GM21526 (cell line): ENCODE measurements around the gene DNAJC4.

Source experiments
- ATAC-seq: cut with Tn5 transposase; IDR thresholded peaks from one replicate; pipeline ENCODE4 v1.9.1; 2021; ENCODE audit warnings: moderate library complexity; ENCODE audit not compliant: unreplicated experiment, low FRiP score

DNAJC4 gene

GRCh38 chr11:64227405-64227956 is 2.9 kb upstream of the DNAJC4 start:
- ATAC-seq, result no peak

GRCh38 chr11:64229090-64229743 is 1.1 kb upstream of the DNAJC4 start:
- ATAC-seq, result no peak

GRCh38 chr11:64229744-64230170 is 591 bp upstream of the DNAJC4 start:
- ATAC-seq, result no peak

DNA sequence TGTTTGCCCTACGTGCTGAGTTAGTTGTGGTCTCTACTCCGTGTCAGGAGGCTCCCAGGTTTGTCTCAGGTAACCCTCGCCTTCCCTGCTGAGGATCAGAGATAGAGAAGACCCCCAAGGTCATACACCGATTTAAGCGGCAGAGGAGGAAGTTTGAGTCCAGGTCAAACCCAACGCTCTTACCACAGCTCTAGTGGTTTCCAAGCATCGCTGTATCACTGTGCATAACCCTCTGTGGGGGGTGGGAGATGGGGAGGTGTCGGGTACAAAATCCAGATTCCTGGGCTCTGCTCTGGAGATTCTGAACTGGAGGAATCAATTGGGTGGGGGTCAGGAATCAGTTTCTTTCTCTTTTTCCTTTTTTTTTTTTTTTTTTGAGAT is 627 bp downstream of the DNAJC4 start:
- ATAC-seq, result no peak

- no peak for ATAC-seq
Observed at GRCh38 chr11:64231546-64231945, 1.2 kb downstream of the DNAJC4 start.

DNA sequence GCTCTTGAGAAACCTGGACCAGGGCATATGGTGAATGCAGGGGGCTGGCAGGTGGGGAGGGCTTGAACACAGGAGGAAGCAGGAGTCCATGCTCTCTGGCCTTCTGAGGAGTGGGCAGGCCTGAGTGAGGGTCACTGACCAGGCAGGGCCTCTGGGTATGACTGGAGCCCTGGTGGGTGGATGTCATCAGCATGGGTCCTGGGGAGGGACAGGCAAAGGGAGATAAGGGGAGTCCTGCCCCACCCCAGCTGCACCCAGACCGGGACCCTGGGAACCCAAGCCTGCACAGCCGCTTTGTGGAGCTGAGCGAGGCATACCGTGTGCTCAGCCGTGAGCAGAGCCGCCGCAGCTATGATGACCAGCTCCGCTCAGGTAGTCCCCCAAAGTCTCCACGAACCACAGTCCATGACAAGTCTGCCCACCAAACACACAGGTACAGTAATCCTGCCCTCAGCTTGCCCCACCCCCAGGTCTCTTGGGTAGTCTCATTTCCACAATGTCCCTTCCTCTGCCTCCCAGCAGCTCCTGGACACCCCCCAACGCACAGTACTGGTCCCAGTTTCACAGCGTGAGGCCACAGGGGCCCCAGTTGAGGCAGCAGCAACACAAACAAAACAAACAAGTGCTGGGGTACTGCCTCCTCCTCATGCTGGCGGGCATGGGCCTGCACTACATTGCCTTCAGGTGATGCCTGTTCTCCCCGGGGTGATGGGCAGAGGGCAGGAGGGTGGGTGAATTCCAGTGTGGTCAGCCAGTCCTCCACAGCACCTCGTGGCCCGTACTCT is 2.0 kb downstream of the DNAJC4 start:
- ATAC-seq, result no peak

DNA sequence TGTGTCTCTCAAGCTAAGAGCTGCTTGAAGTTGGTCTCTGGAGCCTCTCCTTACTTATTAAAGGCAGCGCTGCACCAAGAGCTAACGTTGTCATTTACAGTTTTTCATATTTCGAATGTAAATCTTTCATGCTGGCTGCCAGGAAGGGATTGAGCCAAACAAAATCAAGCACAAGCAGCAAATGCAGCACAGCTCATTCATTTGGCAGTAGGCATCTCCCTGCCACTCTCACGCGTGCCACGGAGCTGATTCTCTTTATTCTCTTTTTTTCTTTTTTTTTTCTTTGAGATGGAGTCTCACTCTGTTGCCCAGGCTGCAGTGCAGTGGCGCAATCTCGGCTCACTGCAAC is 2.6 kb downstream of the DNAJC4 start:
- no peak for ATAC-seq

DNA sequence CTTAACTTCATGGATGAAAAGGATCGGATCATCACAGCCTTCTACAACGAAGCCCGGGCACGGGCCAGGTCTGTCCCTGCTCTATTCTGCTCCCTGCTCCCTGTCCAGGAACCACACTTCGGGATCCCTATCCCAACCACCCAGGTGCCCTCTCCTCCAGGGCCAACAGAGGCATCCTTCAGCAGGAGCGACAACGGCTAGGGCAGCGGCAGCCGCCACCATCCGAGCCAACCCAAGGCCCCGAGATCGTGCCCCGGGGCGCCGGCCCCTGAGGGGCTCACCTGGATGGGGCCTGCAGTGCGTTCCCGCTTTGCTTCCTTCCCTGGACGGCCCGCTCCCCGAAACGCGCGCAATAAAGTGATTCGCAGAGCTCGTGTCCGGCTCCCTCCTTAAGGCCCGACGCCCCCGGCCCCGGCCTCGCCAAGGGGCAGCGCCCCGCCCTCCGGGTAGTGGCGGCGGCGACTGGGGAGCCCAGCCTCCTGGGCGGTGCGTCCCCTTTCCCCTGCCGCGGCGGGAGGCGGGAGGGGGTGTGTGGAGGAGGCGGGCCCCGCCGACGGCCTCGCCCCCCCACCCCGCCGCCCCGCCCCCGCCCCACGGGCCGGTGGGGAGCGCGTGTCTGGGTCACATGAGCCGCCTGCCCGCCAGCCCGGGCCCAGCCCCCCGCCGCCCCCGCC is 3.7 kb downstream of the DNAJC4 start, which contains the start of gene VEGFB:
Gene VEGFB, plus strand, starts transcription at position 672 of the 674 bp plus-strand sequence. CDS start 250 bp downstream, outside the sequence.
- ATAC-seq, result no peak

GRCh38 chr11:64234647-64235379 is 4.5 kb downstream of the DNAJC4 start:
- ATAC-seq, result no peak

DNA sequence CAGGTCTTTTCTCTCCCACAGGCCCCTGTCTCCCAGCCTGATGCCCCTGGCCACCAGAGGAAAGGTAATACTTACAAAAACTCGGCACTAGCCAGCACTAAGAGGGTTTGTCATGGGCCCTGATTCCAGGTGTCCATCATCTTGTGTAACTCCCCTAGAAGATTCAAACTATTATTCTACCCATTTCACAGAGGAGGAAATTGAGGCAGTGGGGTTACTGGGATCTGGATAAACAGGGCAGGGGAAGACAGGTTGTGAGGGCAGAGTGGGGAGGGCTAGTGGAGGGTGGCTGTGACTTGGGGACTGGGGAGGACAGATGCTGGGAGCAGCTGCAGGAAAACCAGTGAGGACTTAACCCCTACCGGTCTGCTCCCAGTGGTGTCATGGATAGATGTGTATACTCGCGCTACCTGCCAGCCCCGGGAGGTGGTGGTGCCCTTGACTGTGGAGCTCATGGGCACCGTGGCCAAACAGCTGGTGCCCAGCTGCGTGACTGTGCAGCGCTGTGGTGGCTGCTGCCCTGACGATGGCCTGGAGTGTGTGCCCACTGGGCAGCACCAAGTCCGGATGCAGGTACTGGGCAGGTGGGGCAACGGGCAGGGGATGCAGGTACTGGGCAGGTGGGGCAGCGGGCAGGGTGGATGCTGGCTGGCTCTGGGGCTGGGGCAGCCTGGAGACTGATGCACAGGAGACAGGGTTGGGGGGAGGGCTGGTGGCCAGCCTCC is 5.3 kb downstream of the DNAJC4 start:
- ATAC-seq, result no peak

DNA sequence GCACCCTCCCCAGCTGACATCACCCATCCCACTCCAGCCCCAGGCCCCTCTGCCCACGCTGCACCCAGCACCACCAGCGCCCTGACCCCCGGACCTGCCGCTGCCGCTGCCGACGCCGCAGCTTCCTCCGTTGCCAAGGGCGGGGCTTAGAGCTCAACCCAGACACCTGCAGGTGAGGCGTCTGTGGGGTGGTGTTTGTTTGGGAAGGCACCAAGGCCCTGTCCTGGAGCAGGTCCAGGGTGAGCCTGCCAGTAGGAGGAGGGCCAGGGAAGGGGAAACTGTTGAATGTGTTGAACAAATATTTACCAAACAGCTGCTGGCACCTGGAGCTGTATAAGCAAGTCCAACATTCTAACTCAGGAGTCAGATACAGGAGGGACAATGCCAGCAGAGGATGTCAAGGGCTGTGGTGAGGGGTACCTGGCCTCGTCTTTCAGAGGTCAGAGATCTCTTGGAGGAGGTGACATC is 7.2 kb downstream of the DNAJC4 start:
- ATAC-seq, result no peak

DNA sequence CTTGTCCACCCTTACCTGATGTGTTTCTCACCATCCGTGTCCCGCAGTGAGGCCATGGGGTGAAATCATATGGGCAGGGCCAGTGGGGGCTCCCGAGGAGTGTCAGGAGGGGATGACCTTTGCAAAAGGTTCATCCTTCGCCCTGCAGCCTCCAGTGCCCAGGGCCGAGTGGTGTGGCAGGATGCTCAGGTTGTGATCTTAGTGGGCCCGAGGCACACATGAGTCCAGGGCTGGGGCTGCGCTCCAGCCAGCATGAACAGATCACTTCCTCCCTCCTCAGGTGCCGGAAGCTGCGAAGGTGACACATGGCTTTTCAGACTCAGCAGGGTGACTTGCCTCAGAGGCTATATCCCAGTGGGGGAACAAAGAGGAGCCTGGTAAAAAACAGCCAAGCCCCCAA is 7.7 kb downstream of the DNAJC4 start:
- no peak for ATAC-seq

DNA sequence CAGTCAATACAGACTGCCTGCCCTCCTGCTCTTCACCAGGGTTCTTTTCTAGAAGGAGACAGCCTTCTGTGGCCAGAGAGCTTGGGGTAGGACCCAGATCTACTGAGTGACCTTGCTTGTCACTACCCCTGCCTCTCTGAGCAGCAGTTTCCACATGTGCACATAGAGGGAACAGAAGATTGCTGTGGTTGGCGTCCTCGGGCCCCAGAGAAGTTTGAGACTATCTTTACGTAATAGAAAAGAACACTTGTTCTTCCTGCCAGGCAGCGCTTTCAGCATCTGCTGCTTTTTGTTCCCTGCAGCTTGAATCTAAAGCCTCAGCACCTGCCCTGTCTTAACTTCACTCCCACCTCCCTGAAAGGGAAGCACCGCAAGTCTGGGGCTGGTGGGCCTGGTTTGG is 8.7 kb downstream of the DNAJC4 start:
- no peak for ATAC-seq

- peak; percentile 3 for ATAC-seq
Observed at GRCh38 chr11:64239662-64240434, 9.5 kb downstream of the DNAJC4 start.

DNA sequence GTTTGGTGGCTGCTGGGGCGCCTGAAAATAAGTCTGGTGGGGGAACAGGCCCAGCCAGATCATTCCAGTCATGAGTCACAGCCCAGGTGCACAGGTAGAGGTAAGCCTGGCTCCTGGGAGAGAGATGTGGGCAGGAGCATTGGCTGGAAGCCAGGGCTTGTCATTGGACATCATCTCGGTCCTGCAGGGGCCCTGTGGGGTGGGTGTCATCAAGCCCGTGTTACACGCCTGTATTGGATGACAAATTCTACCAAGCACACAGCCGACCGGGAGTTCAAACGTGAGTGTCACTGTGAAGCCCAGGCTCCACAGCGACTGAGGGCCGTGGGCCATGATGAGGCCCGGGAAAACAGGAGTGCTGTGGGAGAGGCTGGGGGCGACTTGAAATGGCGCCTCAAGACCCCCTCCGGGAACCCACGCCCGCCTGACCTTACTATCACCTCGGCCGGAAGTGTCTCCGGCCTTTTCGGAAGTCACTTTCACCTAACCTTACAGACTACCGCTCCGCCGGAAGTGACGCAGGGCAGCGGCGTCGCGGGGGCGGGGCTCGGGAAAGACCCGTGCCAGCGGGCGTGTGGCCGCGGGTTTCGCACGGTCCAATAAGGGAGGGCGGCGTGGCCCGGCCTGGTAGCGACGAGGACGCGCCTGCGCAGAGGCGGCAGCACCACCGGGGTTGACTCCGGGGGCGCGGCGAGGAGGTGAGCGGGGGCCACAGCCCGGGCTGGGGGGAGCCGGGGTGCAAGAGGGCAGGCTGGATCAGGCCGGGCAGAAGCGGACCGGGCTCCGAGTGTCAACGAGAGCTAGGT is 10.3 kb downstream of the DNAJC4 start, which contains the start of gene FKBP2:
Gene FKBP2, plus strand, starts transcription at position 661 of the 806 bp plus-strand sequence. CDS start 1,293 bp downstream, outside the sequence.
- ATAC-seq, result peak; percentile 39

DNA sequence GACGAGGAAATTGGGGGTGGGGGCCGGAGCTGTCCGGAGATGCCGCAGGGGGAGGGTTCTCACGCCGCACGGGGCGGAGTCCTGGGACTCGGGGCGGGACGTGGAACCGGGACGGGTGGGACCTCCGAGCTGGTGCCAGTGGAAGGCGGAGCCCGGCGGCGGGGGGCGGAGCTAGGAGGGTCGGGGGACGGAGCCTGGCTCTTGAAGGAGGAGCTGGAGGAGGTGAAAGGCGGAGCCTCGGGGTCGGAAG is 10.8 kb downstream of the DNAJC4 start:
- peak; percentile 53 for ATAC-seq

DNA sequence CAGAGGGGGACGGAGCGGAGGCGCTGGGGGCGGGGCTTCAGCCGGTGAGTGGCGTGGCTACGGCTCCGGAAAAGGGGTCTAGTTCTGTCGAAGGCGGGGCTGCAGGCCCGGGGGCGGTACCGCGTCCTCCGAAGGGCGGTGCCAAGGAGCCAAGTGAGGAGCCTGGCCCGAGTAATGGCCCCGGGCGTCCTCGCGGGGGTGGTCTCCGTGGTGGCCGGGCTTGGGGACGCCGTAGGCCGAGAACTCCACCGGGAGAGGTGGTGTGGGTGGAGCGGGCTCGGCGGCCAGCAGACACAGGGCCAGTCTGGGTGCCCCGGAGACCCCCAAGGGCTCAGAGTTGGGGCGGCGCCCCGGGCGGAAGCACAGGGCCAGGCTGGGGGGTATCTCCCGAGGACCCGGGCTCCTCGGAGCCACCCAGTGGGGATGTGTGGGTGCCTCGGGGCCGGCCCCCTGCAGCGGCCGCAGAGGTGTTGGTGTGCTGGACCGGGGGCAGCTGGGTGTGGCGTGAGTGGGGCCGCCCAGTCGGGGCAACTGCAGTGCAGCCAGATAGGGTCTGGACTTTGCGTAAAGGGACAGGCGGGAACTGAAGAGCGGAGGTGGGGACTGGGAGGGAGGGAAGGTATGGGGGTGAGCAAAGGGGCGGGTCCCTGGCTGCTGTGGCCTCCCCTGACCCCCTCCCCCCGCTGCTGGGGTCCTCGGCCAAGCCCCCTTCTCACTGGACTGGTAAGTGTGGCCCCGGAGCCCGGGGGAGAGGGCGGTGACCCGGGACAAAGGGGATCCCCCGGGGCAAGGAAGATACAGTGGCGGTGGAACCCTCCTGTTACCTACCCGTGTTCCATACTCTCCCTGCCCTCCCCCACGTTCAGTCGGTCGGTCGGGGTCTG is 11.4 kb downstream of the DNAJC4 start:
- no peak for ATAC-seq
